ENCODE data around the gene NDUFAF8.

GRCh38 chr17:81260171-81260570 lies 21.1 kb downstream of the NDUFAF8 start:
- TF ChIP-seq, protein P1, sequence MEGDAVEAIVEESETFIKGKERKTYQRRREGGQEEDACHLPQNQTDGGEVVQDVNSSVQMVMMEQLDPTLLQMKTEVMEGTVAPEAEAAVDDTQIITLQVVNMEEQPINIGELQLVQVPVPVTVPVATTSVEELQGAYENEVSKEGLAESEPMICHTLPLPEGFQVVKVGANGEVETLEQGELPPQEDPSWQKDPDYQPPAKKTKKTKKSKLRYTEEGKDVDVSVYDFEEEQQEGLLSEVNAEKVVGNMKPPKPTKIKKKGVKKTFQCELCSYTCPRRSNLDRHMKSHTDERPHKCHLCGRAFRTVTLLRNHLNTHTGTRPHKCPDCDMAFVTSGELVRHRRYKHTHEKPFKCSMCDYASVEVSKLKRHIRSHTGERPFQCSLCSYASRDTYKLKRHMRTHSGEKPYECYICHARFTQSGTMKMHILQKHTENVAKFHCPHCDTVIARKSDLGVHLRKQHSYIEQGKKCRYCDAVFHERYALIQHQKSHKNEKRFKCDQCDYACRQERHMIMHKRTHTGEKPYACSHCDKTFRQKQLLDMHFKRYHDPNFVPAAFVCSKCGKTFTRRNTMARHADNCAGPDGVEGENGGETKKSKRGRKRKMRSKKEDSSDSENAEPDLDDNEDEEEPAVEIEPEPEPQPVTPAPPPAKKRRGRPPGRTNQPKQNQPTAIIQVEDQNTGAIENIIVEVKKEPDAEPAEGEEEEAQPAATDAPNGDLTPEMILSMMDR (IDR thresholded peaks at IDR 0.05; ENCODE audit: low read depth, low read length, poor library complexity, severe bottlenecking): no peak
- no peak for TF ChIP-seq EZH2phosphoT487 (IDR thresholded peaks at IDR 0.05; ENCODE audit: borderline replicate concordance, low read length)

Data from DOHH2 (cell line).